ENCODE data around the gene MARVELD3. TPM values are rescaled to one million over a fixed set of nuclear protein-coding genes. Genes with fewer than 3 reads are reported as not detected.
"Not testable (repeated sequence)": the region's sequence is repeated elsewhere in the genome, so short reads cannot be mapped to it uniquely, and the experiment has no call there.

The MARVELD3 gene
- 10 to 100 TPM in 2 of 4 donors, 1 to 10 TPM in 2; 6.5 to 11.8 (median 9.8) TPM for total RNA-seq

- Histone ChIP-seq H3K27ac (peak within 1 kb of the TSS; percentile 34 to 74 (median 70)), H3K36me3 (no peaks in the 10 kb centered on the region), H3K9me3 (no peaks in the 10 kb centered on the region), H3K4me1 (peaks cover 9 to 51% (median 12%) of the 10 kb centered on the region in 3 donors), H3K4me3 (peak within 1 kb of the TSS; percentile 61 to 72 (median 68)), H3K27me3 (peaks cover 0 to 63% (median 14%) of the 10 kb centered on the region in 4 donors)
- intact Hi-C loops (cut with DNase I): no loop called here
- WGBS, 2 donors: 0% methylated on average over 30 of the region's 98 CpGs
- DNase-seq: no peak
- TF ChIP-seq CTCF (IDR thresholded peaks at IDR 0.05) (no peak), POLR2A (IDR thresholded peaks at IDR 0.05) (no peak)
These were observed at the start of gene MARVELD3 for GRCh38 chr16:71626018-71626857. Gene MARVELD3 (plus strand): TSS chr16:71626184. CDS start chr16:71626230, 46 bp downstream.

- Histone ChIP-seq H3K4me1 (no peaks in the 10 kb centered on the region), H3K27me3 (peaks cover 0 to 8% (median 0%) of the 10 kb centered on the region in 4 donors), H3K27ac (no peak within 1 kb of the TSS), H3K4me3 (no peak within 1 kb of the TSS), H3K9me3 (no peaks in the 10 kb centered on the region), H3K36me3 (no peaks in the 10 kb centered on the region)
- intact Hi-C loops (cut with DNase I): no loop called here
- no peak for TF ChIP-seq CTCF (IDR thresholded peaks at IDR 0.05)
- no peak for TF ChIP-seq POLR2A (IDR thresholded peaks at IDR 0.05)
- DNase-seq: no peak
- WGBS, 2 donors: 13 to 24% methylated on average over 3 of the region's 3 CpGs
These were observed 49.0 kb upstream of the MARVELD3 start, which contains the start of gene TAT for GRCh38 chr16:71576971-71577370. Gene TAT (minus strand): TSS chr16:71577092. CDS start chr16:71576415, 677 bp downstream.

- H3K4me1 ChIP-seq; DNase-seq; H3K4me3 ChIP-seq; H3K27ac ChIP-seq; intact Hi-C loops (cut with DNase I); H3K9me3 ChIP-seq; H3K36me3 ChIP-seq: not testable (repeated sequence)
- H3K27me3 ChIP-seq: peaks cover 0 to 27% (median 0%) of the 10 kb centered on the region in 4 donors
- WGBS, 2 donors: 70 to 80% methylated on average over 5 of the region's 5 CpGs
These were observed 43.5 kb upstream of the MARVELD3 start for GRCh38 chr16:71582553-71582848.

- 64 to 92% methylated on average over 3 of the region's 3 CpGs for WGBS, 2 donors
- Histone ChIP-seq H3K4me1 (no peaks in the 10 kb centered on the region), H3K36me3 (no peaks in the 10 kb centered on the region), H3K27ac (no peak overlapping the region), H3K4me3 (no peak overlapping the region), H3K27me3 (peaks cover 0 to 27% (median 0%) of the 10 kb centered on the region in 4 donors), H3K9me3 (no peaks in the 10 kb centered on the region)
- DNase-seq: no peak
- intact Hi-C loops (cut with DNase I): no loop called here
- no peak for TF ChIP-seq CTCF (IDR thresholded peaks at IDR 0.05)
- no peak for TF ChIP-seq POLR2A (IDR thresholded peaks at IDR 0.05)
These were observed 41.3 kb upstream of the MARVELD3 start for GRCh38 chr16:71584543-71585317.

GRCh38 chr16:71585318-71585703, 40.7 kb upstream of the MARVELD3 start:
- 22 to 45% methylated on average over 4 of the region's 4 CpGs for WGBS, 2 donors
- Histone ChIP-seq H3K4me1 (no peaks in the 10 kb centered on the region), H3K4me3 (no peak overlapping the region), H3K9me3 (no peaks in the 10 kb centered on the region), H3K27me3 (peaks cover 0 to 29% (median 0%) of the 10 kb centered on the region in 4 donors), H3K36me3 (no peaks in the 10 kb centered on the region), H3K27ac (no peak overlapping the region)
- TF ChIP-seq POLR2A (IDR thresholded peaks at IDR 0.05) (no peak), CTCF (IDR thresholded peaks at IDR 0.05) (no peak)
- no peak for DNase-seq
- intact Hi-C loops (cut with DNase I): no loop called here

GRCh38 chr16:71589334-71589733, 36.6 kb upstream of the MARVELD3 start:
- peaks cover 0 to 38% (median 0%) of the 10 kb centered on the region in 4 donors for H3K27me3 ChIP-seq
- WGBS, 2 donors: no CpG with 5 or more reads among the region's 30 CpGs
- intact Hi-C loops (cut with DNase I); H3K27ac ChIP-seq; H3K4me1 ChIP-seq; H3K36me3 ChIP-seq; H3K9me3 ChIP-seq; H3K4me3 ChIP-seq; DNase-seq: not testable (repeated sequence)

GRCh38 chr16:71590071-71590470, 35.9 kb upstream of the MARVELD3 start:
- intact Hi-C loops (cut with DNase I); H3K4me3 ChIP-seq; H3K9me3 ChIP-seq; H3K4me1 ChIP-seq; H3K36me3 ChIP-seq; H3K27ac ChIP-seq; DNase-seq: not testable (repeated sequence)
- peaks cover 0 to 30% (median 0%) of the 10 kb centered on the region in 4 donors for H3K27me3 ChIP-seq
- WGBS, 2 donors: no CpG with 5 or more reads among the region's 2 CpGs

Measured in esophagus squamous epithelium (tissue), 5 donors.